Muscle layer of duodenum (tissue), 2 donors: ENCODE results near the gene ABHD10.

Experiments used
- H3K27ac ChIP-seq: one replicate; pipeline ENCODE4 v1.7.0; 2013; ENCODE audit warnings: mild to moderate bottlenecking, low read length
- H3K27me3 ChIP-seq: one replicate; pipeline ENCODE4 v1.7.0; 2013; ENCODE audit warnings: low read depth, mild to moderate bottlenecking, control low read depth, low read length
- H3K36me3 ChIP-seq, 2 donors: one replicate each; pipeline ENCODE4 v1.7.0; 2013; ENCODE audit warnings: low read length in 2 of 2, control low read depth in 1 of 2, mild to moderate bottlenecking in 1 of 2; ENCODE audit not compliant: insufficient read depth in 2 of 2, control insufficient read depth in 1 of 2
- H3K4me1 ChIP-seq, 2 donors: one replicate each; pipeline ENCODE4 v1.7.0; 2013; ENCODE audit warnings: low read length in 2 of 2, mild to moderate bottlenecking in 2 of 2, control low read depth in 1 of 2, moderate library complexity in 1 of 2; ENCODE audit not compliant: insufficient read depth in 2 of 2, control insufficient read depth in 1 of 2
- H3K4me3 ChIP-seq, 2 donors: one replicate each; pipeline ENCODE4 v1.7.0; 2013; ENCODE audit warnings: low read length in 2 of 2, low read depth in 1 of 2, mild to moderate bottlenecking in 1 of 2
- H3K9me3 ChIP-seq, 2 donors: one replicate each; pipeline ENCODE4 v1.7.0; 2013; ENCODE audit warnings: low read length in 2 of 2, control low read depth in 1 of 2, mild to moderate bottlenecking in 1 of 2; ENCODE audit not compliant: control insufficient read depth in 1 of 2
- donor health status: healthy.

The ABHD10 gene

DNA sequence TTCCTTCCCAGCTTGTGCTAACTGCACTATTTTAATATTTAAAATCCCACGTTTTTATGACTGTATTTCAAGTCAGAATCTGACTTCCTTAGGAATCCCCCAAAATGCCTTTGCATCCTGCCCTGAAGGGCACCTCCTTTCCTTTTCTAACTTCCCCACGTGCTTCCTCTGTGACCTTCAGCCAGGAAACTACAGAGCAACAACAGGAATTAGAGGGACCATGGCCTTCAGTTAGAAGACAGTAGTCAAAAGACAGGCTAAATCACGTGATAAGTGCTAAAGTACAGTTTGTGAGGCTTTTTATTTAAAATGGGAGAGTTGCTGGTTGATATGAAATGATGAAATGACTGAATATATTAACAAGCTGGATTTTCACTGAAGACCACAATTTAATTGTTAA is 11.8 kb upstream of the ABHD10 start:
- Histone ChIP-seq H3K36me3 (peaks cover 14 to 25% of the 10 kb centered on the region in 2 donors), H3K27ac (peak overlapping the region; percentile 40), H3K4me3 (no peak overlapping the region), H3K9me3 (no peaks in the 10 kb centered on the region), H3K27me3 (no peaks in the 10 kb centered on the region), H3K4me1 (peaks cover 4 to 14% of the 10 kb centered on the region in 2 donors)

DNA sequence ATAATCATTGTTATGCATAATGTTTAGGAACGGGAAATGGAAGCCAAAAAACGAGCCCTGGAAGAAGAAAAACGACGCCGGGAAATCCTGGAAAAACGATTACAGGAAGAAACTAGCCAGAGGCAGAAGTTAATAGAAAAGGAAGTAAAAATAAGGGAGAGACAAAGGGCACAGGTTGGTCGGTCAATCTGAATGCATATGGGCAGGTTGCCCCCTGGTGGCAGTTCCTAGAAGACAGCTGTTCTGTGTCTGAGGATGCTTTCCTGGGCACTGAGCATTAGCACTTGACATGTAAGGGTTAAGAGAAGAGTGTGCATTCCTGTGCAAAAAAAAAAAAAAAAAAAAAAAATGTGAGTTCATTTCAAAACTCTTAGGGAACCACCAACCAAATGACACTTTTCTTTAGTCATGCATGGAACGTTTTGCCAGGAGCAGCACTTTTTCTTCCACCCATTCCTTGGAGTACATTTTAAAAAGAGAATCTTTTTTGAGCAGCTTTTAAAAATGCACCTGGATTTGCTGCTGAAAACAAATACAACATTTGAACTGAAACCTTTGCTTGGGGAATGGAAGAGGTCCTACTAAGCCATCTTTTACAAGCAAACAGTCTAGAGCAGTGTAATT is 11.1 kb upstream of the ABHD10 start:
- H3K4me3 ChIP-seq = no peak overlapping the region
- H3K27ac ChIP-seq = peak overlapping the region; percentile 40
- peaks cover 14 to 25% of the 10 kb centered on the region in 2 donors for H3K36me3 ChIP-seq
- H3K4me1 ChIP-seq = peaks cover 4 to 14% of the 10 kb centered on the region in 2 donors
- no peaks in the 10 kb centered on the region for H3K9me3 ChIP-seq
- no peaks in the 10 kb centered on the region for H3K27me3 ChIP-seq

DNA sequence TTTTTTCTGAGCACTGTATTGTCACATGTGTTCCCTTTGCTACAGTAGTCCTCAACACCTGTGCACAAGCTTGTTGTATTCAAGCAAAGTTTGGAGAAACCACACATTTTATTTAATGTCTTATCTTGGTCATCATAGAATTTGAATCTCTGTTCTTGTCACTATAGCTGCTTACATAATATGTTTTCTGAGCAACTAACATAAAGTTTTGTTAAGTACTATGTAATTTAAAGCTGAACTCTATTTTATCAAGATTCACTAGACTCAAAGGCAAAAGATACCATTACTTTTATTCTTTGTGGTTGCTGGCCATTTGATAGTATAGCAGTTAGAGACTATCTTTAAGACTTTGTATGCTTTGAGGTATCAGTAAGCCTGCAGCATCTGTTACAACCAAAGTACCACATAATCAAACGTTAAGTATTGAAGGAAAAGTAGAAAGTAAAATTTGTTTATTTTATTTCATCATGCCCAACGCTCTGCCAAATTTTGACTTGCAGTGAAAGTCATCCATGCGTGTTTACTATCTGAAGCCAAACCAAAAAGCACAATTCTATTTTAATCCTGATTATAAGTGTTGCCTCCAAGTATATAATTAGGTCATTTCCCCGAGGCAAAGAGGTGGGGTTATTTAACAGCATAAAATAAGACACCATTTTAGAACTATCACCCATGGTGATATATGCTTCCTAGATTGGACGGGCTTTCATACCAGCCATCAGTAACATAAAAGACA is 10.3 kb upstream of the ABHD10 start:
- Histone ChIP-seq H3K27ac (peak overlapping the region; percentile 13), H3K4me1 (peaks cover 4 to 14% of the 10 kb centered on the region in 2 donors), H3K36me3 (peaks cover 9 to 20% of the 10 kb centered on the region in 2 donors), H3K9me3 (no peaks in the 10 kb centered on the region), H3K4me3 (no peak overlapping the region), H3K27me3 (no peaks in the 10 kb centered on the region)

DNA sequence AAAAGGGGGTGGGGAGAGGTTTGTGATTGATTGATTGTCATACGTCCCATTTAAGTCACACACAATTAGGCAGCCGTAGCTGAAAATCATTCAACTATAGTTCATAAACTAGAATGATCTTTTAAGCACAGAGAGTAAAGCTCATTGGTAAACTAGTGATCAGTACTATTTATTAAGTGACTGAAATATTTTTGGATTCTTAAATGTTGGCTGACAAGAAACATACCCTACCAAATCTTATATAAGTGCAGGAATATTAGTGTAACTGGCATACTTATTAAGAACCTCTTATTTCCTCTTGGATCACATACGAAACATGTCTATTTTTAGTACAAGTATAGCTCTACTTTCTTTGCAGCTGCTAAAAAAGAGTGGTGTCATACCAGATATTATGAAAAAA is 8.4 kb upstream of the ABHD10 start:
- Histone ChIP-seq H3K27ac (no peak overlapping the region), H3K4me3 (no peak overlapping the region), H3K4me1 (peaks cover 4 to 14% of the 10 kb centered on the region in 2 donors), H3K27me3 (no peaks in the 10 kb centered on the region), H3K9me3 (no peaks in the 10 kb centered on the region), H3K36me3 (peaks cover 15 to 27% of the 10 kb centered on the region in 2 donors)

DNA sequence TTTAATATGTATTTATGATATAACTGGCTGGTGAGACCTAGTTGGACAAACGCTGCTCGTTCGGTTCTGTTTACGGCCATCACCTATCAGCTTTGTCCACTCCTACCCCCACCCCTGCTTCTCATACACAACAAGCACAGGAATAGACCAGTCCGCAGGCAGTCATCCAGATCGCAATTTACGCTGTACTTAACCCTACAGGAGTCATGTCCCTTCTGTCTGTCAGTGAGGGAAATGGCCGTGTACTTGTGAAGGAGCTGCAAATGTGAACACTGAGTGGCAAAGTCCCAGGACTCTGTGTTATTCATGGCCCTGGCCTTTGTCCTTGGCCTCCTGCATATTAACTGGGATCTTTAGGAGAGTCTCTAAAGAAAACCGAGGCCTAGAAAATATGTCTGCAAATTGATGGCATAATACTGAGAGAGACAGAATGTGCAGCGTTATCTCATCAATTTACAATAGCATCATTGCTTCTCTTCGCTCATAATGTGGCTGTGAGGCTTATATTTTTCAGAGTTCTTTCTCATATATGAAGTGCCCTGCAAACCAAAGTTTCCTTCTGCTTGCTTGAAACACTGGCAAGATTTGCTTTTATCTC is 7.2 kb upstream of the ABHD10 start:
- peaks cover 4 to 14% of the 10 kb centered on the region in 2 donors for H3K4me1 ChIP-seq

DNA sequence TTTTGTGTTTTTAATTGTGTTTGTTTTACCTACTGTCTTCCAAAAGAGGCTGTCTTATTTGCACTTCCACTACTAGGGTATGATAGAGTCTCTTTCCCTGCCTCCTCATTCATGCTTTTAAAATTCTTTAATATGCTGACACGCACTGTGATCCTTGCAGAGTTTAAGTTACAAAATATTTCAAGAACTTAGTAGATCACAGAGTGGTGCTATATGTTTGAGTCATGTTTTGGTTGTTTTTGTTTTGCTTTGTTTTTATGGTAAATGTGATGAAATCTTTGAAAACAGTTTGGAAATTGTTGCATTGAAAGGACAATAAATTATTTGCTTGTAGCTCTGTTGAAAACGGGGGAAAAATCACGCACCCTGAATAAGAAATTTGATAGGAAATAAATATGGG is 5.9 kb upstream of the ABHD10 start:
- Histone ChIP-seq H3K27me3 (no peaks in the 10 kb centered on the region), H3K9me3 (no peaks in the 10 kb centered on the region), H3K27ac (no peak overlapping the region), H3K4me1 (peaks cover 0 to 4% of the 10 kb centered on the region in 2 donors), H3K4me3 (no peak overlapping the region), H3K36me3 (peaks cover 15 to 27% of the 10 kb centered on the region in 2 donors)

More for the DNA sequence above, 7.2 kb upstream of the ABHD10 start:
- no peaks in the 10 kb centered on the region for H3K9me3 ChIP-seq
- H3K4me3 ChIP-seq = no peak overlapping the region
- no peak overlapping the region for H3K27ac ChIP-seq
- peaks cover 15 to 27% of the 10 kb centered on the region in 2 donors for H3K36me3 ChIP-seq
- no peaks in the 10 kb centered on the region for H3K27me3 ChIP-seq

DNA sequence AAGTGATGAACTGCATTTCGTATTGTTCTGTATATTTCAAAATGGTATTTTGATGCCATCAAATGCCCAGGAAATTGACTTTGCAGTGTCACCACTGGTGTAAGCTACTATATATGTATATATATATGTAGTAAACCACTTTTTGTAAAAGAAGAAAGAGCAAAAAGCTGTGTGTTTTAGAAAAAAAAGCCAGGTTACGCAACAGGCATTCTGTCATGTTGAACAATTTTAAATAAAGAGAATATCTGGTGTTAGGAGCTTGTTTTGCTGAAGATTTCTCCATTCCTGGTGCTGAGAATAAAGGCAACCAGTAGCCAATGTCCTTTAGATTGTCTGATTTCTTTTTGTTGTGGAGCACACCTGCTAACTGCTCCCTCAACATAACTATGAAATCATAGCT is 3.7 kb upstream of the ABHD10 start:
- no peaks in the 10 kb centered on the region for H3K27me3 ChIP-seq
- H3K9me3 ChIP-seq = no peaks in the 10 kb centered on the region
- peaks cover 10 to 14% of the 10 kb centered on the region in 2 donors for H3K36me3 ChIP-seq
- no peak overlapping the region for H3K4me3 ChIP-seq
- peaks cover 2 to 9% of the 10 kb centered on the region in 2 donors for H3K4me1 ChIP-seq
- no peak overlapping the region for H3K27ac ChIP-seq

DNA sequence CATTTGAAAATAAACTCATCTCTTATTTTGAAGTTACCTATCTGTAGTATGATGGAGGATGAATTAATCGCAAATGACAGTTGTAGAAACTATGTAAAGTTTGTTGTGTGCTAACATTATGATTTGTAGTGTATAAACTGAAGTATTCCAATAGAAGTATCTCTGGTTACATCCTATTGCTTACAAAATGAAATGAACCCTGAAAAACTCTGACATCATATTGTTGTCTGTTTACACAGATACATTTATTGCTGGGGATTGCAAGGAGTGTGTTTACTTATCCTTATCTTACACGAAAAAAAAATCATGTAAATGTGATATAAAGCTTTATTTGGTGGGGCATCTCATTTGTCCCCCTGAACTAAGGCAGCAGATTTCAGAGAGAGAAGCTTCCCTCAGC is 2.6 kb upstream of the ABHD10 start:
- H3K27ac ChIP-seq = no peak overlapping the region
- H3K4me3 ChIP-seq = no peak overlapping the region
- H3K36me3 ChIP-seq = peaks cover 7 to 10% of the 10 kb centered on the region in 2 donors
- peaks cover 8 to 19% of the 10 kb centered on the region in 2 donors for H3K4me1 ChIP-seq
- no peaks in the 10 kb centered on the region for H3K27me3 ChIP-seq
- H3K9me3 ChIP-seq = no peaks in the 10 kb centered on the region

DNA sequence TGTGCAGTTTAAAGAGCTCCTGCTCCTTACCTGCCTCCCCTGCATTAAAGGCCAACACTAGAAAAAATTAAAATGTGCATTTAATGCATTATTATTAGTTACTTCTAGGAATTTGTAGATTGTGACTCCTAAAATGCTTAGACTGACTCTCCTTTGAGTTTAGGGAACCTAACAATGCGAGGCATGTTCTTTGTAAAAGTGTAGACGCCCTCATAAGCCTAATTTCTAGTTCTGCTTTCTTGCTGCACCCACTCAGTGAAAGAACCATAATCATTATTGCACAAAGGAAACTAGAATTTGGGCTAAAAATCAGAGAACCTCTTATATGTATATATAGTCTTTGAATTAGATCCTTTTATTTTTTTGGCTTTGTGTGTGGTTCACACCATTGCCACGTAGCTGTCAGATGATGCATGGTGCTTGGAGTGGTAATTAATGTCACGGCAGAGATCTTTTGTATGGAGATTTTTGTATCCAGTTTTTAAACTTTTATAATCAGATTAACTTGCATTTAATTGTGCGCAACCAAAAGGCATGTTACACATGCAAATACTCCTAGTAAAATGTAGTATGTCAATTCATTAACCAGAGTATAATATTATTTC is 710 bp downstream of the ABHD10 start:
- Histone ChIP-seq H3K4me1 (peaks cover 8 to 25% of the 10 kb centered on the region in 2 donors), H3K27me3 (no peaks in the 10 kb centered on the region), H3K4me3 (peak overlapping the region; percentile 86 to 93), H3K9me3 (no peaks in the 10 kb centered on the region), H3K27ac (peak overlapping the region; percentile 74), H3K36me3 (peaks cover under 1 to 1% of the 10 kb centered on the region in 2 donors)

DNA sequence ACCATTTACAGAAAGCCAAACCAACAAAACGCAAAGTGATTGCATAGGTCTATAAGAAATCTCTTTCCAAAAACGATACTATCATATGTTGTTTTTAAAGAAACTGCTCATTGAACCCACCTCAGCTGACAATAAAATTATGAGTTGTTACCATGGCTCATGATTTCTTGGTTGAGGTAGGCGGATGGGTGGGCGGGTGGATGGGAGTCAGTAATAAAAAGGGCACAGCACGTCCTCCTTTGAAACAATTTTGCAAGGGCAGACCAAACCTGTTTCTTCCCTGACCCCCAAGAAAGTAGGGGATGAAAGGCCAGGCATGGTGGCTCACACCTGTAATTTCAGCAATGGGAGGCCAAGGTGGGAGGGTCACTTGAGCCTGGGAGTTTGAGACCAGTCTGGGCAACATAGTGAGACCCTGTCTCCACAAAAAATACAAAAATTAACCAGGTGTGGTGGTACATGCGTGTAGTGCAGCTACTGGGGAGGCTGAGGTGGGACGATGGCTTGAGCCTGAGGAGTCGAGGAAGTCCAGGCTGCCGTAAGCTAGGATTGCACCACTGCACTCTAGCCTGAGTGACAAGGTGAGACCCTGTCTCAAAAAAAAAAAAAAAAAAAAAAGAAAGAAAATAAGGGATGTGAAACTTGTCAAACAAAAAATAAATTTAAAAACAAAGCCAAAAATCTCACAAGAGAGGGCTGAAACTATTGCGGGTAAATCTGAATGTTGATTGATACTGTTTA is 2.1 kb downstream of the ABHD10 start:
- Histone ChIP-seq H3K4me1 (peaks cover 8 to 25% of the 10 kb centered on the region in 2 donors), H3K36me3 (no peaks in the 10 kb centered on the region), H3K9me3 (no peaks in the 10 kb centered on the region), H3K27me3 (no peaks in the 10 kb centered on the region), H3K4me3 (peak overlapping the region in 1 of 2 donors; percentile 5), H3K27ac (no peak overlapping the region)

DNA sequence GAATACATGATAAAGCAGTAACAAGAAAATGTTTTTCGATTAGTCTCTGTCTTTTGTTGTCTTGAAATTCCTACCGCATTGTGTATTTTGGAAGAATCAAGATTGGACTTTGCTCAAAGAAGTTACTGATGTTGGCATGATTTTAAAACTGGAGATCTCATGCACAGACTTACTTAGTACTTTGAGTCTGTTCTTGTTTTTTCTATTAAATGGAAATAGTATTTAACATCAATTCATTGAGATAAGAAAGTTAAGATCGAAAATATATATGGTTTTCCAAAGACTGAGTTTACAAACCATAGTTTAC is 2.6 kb downstream of the ABHD10 start:
- peaks cover 8 to 25% of the 10 kb centered on the region in 2 donors for H3K4me1 ChIP-seq
- H3K9me3 ChIP-seq = no peaks in the 10 kb centered on the region
- no peak overlapping the region for H3K27ac ChIP-seq
- peaks cover 0 to 3% of the 10 kb centered on the region in 2 donors for H3K36me3 ChIP-seq
- H3K4me3 ChIP-seq = no peak overlapping the region
- no peaks in the 10 kb centered on the region for H3K27me3 ChIP-seq
